Measurements from ENCODE around the gene JMJD6.
A peak's percentile ranks its signal among the peaks of the same experiment; 100 is the strongest.

Gene JMJD6

GRCh38 chr17:76697702-76698465 is 28.5 kb downstream of the JMJD6 start:
- no peak for DNase-seq (ENCODE audit: low spot score)

DNA sequence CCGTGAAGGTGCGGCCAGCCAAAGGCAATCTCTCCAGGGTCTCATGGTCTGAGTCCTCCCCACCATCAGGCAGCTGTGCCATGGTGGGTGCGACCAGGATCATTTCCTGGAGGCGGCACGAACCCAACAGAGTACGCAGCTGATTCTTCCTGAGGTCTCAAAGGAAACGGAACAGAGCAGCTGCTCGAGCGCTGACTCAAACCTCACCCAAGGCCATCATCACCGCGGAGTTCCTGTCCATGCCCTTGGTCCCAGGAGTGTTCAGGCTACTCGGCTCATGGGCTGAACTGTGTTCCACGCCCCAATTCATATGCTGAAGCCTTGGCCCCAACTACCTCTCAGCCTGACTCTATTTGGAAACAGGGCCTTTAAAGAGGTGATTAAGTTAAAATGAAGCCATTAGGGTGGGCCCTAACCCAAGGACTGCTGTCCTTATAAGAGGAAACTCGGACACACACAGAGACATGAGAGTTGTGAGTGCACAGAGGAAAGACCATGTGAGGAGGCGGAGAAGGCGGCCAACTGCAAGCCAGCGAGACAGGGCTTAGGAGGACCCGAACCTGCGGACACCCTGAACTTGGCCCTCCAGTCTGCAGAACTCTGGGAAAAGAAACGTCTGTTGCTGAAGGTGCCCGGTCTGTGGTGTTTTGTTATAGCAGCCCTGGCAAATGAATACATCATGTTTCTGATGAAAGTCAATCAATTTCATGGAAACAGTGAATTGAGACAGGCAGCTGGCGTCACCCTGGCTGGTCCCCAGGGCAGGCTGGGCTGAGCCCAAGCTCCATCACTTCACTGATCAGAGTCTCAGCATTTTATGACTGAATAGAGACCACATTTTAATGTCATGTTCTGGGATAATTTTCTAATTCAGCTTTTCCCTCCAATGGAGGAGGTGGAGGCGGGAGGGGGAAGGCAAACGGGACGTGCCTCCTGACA is 29.4 kb downstream of the JMJD6 start:
- DNase-seq (ENCODE audit: low spot score): no peak

DNA sequence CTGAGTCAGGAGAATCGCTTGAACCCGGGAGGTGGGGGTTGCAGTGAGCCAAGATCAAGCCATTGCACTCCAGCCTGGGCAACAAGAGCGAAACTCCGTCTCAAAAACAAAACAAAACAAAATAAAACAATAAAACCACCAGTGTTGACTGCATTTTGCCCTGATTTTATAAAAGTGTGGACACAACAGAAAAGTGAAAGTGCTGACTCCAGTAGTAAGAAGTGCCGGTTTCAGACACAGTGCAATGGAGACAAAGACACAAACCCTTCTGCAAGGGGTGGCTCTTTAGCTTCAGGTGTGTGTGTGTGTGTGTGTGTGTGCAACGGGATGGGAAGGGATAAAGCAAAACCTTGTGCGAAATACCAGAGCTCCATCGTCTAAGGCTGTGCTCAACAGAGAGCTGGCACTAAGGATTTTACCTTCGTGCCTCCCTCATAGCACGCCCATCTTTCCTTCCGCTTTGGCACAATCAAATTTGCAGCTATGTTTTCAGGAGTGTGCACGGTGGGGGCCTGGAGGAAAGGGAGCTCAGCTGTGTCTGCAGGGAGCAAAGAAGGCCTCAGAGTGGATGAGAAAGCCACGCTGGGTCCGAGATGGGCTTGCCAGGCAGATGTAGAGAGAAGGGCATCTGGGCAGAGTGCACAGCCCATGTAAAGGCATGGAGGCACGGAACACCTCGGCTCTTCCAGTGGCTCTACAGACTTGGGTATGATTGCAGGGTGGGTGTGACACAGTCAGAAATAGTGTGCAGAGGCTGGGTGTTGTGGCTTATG is 31.2 kb downstream of the JMJD6 start:
- no peak for DNase-seq (ENCODE audit: low spot score)

DNA sequence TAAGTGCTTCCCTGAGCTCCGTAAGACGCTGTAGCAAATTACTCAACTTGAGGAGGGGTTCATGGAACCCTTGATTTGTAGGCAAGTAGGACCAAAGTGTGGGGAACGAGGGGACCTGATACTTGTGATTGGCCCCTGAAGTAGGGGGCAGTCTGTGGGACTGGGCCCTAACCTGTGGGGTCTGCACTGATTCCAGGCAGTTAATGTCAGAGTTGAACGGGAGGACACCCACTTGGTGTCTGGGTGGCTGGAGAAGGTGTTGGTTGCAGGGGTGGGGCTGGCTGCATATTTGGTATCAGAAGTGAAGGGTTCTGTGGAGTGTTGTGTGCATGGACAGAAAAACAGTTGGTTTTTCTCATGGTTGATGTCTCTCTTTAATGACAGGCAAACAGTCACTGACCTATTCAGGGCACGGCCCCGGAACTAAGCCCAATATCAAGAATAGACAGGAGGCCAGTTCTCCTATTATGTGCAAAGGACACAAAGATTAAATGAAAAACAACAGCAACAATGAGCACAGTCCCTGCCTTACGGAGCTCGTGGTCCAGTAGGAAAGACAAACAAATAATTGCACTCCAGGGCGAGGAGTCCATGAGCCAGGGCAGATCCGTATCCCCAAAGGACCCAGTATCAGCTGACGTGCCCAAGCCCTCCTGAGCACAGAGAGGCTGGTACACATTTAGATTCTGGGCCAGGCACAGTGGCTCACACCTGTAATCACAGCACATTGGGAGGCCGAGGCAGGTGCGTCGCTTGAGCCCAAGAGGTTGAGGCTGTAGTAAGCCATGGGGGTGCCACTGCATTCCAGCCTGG is 34.8 kb downstream of the JMJD6 start:
- no peak for DNase-seq (ENCODE audit: low spot score)

- no peak for DNase-seq (ENCODE audit: low spot score)
Measured at GRCh38 chr17:76690596-76691280, 35.7 kb downstream of the JMJD6 start.

- DNase-seq (ENCODE audit: low spot score): no peak
Measured at GRCh38 chr17:76689859-76690258, 36.5 kb downstream of the JMJD6 start.

DNA sequence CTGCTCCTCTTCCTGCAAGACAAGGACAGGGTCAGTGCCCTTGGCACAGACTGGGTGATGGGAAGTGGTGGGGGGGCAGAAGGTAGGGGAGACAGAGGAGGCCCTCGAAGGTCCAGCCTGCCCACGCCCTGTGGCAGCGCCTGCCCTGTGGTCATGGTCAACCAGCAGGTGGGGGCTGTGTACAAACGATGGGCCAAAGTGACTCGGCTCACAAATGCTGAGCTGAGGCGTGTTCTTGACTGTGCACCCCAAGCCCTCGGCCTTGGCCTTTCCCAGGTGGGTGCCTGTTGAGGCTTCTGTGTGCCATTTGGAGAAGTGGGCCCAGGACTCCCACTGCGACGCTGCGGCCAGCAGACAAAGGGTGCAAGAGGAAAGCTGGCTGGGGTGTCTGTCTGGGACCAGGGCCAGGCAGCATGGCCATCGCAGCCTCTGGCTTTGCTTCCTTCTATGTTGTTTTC is 38.2 kb downstream of the JMJD6 start:
- no peak for DNase-seq (ENCODE audit: low spot score)

DNA sequence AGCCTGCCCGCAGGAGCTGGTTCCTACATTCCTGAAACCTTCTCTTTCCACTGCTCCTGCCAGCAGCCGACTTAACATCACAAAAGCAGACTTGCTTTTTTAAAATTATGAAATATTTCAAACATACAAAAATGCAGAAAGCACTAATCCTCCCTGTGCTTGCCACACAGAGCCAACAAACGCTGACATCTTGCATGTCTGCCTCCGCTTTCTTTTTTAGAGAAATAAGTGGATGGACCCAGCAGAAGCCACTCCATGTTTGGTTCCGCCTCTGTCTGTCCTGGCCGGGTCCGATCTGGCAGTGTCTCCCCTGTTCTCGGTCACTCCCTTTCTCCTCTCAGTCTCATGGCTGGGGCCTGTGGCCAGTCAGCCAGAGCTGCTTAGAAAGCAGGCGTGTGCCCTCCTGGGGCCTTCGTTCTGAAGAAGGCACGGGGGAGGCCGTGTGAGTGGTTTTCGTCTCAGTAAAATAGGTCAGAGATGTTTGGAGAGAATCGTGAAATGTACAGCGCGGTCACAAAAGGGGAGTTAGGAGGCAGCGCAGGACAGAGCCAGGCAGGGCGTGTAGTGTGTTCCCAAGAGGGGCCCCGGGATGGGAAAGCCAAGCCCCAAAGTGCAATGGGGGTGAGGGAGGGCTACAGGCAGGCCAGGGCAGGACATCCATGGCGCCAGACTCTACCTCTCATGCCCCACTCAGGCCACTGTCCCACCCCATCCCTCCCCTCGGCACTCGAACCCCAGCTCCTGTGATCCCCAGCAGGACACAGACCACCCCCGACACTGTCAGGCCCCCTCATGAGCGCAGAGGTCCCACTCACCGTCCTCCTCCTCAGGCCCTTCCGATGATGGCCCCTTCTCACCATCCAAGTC is 38.9 kb downstream of the JMJD6 start:
- no peak for DNase-seq (ENCODE audit: low spot score)

- no peak for DNase-seq (ENCODE audit: low spot score)
Measured at GRCh38 chr17:76686538-76687297, 39.7 kb downstream of the JMJD6 start.

DNA sequence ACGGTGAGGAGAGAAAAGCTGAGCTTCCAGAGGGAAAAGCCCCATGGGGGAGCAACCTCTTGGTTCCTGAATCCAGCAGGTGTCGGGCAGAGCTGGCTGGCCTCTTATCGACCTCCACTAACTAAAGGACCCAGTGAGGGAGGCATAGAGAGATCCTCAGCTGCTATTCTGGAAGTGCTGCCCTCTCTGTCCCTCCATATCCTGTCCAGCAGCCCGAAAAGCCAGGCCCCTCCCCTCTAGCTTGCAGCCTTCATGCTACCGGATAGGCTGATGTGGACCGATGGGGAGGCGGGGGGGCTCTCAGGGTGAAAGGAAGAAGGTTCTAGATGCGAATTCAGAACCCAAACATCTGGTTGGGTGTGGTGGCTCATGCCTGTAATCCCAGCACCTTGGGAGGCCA is 40.6 kb downstream of the JMJD6 start:
- no peak for DNase-seq (ENCODE audit: low spot score)

GRCh38 chr17:76685366-76685765 is 41.0 kb downstream of the JMJD6 start:
- DNase-seq (ENCODE audit: low spot score): no peak

DNA sequence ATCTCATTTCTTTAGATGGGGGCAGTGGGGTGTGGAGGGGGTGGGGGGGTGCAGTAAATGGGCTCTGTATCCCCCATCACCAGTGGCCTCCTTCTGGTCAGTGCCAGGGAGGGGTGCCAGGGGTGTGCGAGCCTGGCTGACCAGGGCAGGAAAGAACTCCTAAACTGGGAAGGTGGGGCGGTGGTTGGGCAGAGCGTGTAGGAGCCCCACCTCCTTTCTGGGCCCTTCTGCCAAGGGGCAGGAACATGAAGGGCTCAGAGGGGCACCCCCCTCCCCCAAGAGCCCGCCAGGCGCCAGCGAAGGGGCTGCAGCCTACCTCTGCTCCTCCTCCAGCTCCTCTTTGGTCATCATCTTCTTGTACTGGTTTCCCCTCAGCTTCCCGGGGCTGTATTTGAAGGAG is 41.6 kb downstream of the JMJD6 start:
- DNase-seq (ENCODE audit: low spot score): no peak

DNA sequence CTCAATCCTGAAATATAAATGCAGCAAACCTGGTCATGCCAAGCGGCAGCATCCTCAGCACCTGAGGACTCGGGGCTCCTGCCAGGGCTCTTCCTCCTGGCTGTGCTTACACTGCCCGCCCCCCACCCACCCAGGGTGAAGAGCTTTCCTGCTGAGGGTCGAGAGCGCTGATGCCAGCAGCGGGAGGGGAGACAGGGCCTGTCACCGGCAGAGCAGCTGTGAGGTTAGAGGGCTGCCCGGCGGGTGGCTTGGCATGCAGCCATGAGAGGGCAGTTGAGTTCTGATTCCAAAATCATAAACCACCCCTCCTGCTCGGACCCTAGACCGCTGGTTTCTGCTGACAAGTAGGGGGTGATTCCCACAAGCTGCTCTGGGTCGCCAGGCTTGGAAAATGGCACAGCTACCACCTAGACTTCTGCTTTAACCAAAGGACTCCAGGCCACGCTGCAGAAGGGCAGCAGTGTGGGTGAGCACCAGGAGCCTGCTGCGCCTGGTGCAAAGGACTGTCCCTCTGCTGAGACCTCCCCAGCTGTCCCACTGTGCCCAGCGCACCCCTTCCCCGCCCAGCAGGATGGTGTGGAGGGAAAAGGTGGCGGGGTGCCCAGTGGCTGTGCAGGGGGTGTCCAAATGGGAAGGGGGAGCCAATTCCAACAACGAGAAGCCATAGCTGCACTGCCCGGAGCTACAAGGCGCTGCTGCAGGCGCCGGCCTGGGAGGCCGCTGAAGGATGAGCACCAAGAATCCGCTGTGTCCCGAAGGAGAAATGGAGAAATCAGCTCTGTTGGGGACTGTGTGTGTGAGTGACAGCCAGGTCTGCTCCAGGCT is 42.3 kb downstream of the JMJD6 start:
- DNase-seq (ENCODE audit: low spot score): no peak

- DNase-seq (ENCODE audit: low spot score): no peak
Measured at GRCh38 chr17:76683011-76683755, 43.2 kb downstream of the JMJD6 start.

GRCh38 chr17:76682296-76682695 is 44.1 kb downstream of the JMJD6 start:
- no peak for DNase-seq (ENCODE audit: low spot score)

DNA sequence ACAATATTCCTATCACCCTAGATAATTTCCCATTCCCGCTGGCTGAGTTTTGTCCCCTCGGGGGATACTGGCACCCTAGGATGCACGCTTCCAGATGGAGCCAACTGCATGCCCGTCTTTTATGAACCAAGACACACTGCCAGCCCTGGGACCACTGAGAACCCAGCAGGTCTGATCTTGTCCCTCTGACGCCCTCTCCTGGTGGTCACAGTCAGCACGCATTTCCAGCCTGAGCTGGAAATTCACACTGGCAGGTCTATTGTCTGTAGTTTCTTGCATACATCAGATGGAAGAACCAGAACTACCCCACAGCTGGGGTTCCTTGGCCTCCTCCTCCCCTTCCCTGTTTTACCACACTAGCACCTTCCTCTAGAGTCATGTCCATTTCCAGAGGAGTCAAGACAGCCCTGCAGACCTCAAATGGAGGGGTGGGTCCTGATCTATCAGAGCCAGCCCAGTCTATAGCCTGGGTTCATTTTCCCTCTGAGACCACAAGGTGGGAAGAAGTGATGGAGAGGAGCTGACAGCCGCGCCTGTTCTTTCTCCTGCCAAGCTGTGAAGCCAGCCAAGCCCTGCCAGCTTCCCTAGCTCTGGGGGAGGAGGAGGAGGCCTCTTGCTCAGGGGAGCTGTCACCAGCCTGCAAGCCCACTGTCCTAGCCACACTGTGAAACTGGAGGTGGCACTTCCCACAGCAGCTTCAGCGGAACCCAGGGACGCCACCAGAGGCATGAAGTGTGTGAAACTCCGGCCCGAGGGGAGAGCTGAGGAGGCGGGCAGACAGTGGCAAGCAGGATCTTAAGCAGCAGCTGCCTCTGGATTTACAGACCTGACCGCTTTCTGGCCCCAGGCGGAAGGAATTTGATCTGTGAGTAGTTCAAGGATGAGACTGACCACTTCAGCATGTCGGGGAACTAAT is 44.9 kb downstream of the JMJD6 start:
- peak; percentile 18 for DNase-seq (ENCODE audit: low spot score)
